Stimulated activated CD8-positive, alpha-beta memory T cell treated with anti-CD3 and anti-CD28 coated beads, Interleukin-12 subunit alpha, Interleukin-12 subunit beta, amount 100 ng/mL, for 1 hour (primary cell): ENCODE results near the gene POLR2F.
"Not testable (repeated sequence)": the region's sequence is repeated elsewhere in the genome, so short reads cannot be mapped to it uniquely, and the experiment has no call there.

ENCODE experiments used
- DNase-seq: peaks from one replicate; pipeline ENCODE4 v3.0.0-alpha.2; 2020; ENCODE audit warnings: low read depth

Gene POLR2F

DNA sequence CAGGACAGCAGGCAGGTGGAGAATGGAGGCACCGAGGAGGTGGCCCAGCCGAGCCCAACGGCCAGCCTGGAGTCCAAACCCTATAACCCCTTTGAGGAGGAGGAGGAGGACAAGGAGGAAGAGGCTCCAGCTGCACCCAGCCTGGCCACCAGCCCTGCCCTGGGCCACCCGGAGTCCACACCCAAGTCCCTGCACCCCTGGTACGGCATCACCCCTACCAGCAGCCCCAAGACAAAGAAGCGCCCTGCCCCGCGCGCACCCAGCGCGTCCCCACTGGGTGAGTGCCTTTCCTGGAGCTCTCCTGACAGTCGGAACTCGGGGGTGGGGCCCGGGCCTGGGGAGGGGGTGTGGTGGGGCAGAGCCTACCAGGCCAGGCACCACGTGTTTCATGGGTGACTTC, 27.7 kb upstream of the POLR2F start:
- no peak for DNase-seq

DNA sequence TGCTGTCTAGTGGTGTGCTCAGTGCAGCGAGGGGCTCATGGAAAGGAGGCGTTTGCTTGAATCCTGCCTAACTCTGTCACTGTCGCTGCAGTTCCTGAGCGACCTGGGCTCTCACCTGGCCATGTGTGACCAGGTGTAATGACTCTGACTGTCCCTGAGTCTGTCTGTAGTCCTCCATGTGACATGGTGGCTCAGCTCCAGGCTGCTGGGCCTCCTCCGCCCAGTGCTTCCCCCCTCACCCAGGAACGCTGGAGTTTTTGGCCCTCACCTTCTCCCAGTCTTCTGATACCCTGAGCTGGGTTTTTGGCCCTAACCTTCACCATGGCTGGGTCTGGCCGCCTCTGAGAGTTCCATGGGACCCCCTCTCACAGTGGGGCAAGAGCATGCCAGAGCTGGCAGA, 27.1 kb upstream of the POLR2F start:
- DNase-seq: no peak

DNA sequence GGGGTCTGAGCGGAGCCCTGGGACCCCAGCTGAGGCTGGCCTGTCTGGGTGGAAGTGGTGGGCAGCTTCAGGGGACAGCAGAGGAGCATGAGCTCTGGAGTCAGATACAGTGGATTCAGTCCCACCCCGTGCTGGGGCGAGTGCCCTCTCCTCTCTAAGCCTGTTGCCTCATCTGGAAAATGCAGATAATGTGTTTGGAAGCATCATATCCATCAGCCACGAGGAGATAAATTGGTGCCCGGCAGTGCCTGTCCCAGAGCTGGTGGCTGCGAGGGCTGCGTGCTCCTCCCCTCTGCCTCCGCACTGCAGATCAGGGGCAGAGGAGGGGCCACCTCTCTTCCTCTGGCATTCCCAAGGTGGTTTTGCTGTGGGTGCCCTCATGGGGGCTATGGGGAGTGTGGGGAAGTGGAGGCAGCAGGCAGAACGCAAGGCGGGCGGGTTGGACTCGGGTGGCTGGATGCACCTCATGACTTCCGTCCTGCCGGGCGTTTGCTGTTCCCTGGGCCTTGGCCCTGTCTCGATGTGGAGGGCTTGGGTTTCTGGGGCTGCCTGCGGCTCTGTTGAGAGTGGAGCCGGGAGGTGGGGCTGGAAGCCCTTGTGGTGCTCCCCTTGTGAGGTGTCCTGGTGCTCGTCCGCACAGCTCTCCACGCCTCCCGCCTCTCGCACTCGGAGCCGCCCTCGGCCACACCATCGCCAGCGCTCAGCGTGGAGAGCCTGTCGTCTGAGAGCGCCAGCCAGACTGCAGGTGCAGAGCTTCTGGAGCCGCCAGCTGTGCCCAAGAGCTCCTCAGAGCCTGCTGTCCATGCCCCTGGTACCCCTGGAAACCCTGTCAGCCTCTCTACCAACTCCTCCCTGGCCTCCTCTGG, 26.5 kb upstream of the POLR2F start:
- DNase-seq: no peak

DNA sequence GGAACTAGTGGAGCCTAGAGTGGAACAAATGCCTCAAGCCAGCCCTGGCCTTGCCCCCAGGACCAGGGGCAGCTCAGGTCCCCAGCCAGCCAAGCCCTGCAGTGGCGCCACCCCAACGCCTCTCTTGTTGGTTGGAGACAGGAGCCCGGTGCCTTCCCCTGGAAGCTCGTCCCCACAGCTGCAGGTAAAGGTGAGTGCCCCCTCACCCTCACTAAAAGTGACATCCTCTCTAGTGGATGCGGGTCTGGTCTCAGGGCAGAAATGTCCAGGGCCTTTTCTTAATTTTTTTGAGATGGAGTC, 25.9 kb upstream of the POLR2F start:
- DNase-seq: no peak

DNA sequence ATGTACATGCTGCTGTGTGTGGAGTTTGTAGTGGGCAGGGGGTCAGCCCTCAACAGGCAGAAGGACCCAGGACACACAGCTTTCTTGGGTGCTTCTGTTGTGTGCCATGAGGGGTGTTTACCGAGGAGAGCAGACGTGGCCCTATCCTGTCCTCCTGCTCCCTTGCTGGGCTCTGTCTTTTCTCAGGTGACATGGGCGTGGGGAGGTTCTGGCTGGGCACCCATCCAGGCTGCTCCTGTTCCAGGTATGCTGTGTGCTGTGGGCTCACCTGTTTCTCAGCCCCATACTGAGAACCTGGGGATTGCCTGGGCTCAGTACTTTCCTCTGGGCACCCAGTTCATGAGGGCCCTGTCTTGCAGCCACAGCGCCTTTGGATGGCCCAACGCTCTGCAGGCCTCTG, 24.1 kb upstream of the POLR2F start:
- DNase-seq: no peak

DNA sequence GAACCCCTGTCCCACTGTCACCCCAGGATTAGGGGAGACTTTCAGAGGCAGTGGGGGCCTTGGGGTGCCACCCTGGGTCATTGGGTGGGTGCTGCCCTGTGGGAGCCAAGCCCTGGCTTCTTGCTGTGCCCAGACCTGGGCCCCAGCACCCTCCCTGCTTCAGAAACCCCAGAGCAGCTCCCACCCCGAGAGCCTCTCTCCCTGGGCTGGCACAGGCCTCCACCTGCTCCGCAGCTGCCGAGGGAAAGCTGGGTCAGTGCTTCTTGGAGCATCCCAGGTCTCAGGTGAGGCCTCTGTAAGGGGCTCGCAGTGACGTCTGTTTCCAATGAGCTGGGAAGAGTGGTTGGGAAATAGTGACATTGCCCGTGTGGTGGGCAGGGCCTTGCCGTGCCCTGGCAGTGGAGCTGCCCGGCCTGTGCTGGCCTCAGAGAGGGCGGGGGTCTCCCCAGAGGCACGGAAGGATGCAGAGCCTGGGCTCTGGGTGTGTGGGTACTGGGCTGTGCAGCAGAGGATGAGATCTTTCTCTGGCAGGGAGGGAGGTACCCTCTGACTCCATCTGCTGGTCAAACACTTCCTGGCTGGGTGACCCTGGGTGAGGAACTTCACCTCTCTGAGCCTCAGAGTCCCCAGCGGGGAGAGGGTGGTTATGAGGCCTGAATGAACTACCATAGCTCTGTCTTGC, 23.1 kb upstream of the POLR2F start:
- no peak for DNase-seq

DNA sequence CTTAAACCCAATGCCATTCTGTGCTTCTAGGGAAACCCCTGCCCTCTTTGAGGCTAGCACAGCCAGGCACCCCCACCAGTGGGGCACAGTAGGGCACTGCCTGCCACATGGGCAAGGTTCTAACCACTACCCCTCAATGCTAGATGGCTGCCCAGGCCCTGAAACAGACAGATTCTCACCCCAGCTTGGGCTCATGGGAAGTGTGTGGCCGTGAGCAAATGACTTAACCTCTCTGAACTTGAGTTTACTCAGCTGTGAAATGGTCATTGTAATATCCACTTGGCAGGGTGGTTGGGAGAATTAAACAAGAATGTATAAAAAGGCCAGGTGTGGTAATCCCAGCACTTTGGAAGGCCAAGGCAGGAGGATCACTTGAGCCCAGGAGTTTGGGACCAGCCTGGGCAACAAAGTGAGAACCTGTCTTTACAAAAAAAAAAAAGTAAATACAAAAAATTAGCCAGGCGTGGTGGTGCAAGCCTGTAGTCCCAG, 22.5 kb upstream of the POLR2F start:
- no peak for DNase-seq

DNA sequence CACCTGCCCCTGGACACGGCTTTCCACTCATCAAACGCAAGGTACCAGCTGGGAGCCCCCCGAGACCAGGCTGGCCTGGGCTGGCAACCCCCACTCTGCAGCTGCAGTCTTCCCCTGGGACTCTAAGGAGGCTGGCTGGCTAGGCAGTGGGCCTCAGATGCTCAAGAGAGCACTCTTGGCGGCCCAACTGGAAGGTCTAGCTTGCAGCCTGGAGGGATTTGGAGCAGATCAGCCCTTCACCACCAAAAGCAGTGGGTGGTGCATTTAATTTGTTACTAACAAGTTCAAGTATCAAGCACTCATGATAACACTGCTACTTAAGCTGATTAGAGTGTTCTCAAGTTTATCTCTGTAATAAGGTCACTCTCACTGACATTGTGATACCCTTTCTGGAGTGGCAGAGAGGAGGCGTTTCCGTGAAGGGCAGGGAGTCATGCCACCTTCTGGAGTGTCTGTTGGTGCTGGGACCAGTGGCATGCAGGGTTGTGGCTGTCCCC, 21.6 kb upstream of the POLR2F start:
- DNase-seq: no peak

DNA sequence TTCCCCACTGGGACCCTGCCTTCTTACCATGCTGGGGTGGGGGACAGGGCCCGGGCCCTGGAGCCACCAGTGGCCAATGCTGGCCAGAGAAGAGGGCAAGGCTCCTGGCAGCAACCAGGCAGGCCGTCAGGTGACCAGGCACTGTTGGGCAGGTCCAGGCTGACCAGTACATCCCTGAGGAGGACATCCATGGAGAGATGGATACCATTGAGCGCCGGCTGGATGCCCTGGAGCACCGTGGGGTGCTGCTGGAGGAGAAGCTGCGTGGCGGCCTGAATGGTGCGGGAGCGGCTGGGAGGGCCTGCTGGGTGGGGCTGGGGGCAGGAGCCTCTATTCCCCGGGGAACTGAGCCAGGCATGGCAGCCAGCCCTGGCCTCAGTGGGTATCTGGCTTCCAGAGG, 21.1 kb upstream of the POLR2F start:
- DNase-seq: no peak

DNA sequence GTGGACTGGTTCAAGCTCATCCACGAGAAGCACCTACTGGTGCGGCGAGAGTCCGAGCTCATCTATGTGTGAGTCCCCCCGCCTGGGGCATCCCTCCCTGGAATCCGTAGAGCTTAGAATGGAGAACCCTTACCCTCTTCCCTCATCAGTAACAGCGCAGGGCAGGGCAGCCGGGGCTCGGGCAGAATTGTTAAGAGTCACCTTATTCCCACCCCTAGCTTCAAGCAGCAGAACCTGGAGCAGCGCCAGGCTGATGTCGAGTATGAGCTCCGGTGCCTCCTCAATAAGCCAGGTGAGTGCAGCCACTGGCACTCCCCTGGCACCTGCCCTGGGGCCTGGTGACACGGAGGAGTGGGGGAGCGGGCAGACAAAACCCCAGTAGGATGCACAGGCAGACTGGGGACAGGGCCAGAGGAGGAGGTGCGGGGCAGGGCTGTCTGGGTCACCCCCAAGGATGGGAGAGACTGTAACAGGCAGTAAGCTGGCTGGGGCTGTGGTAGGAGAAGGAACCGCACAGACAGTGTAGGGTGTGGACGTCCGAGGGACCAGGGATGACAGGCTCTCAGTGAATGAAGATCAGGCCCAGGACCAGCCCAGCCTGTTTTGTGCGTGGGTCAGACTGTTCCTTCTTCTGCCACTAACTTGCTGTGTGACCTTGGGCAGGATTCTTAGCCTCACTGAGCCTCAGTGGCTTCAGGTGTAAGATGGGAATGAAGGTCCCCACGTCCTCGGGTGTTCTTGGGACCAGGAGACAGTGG, 20.5 kb upstream of the POLR2F start:
- no peak for DNase-seq

DNA sequence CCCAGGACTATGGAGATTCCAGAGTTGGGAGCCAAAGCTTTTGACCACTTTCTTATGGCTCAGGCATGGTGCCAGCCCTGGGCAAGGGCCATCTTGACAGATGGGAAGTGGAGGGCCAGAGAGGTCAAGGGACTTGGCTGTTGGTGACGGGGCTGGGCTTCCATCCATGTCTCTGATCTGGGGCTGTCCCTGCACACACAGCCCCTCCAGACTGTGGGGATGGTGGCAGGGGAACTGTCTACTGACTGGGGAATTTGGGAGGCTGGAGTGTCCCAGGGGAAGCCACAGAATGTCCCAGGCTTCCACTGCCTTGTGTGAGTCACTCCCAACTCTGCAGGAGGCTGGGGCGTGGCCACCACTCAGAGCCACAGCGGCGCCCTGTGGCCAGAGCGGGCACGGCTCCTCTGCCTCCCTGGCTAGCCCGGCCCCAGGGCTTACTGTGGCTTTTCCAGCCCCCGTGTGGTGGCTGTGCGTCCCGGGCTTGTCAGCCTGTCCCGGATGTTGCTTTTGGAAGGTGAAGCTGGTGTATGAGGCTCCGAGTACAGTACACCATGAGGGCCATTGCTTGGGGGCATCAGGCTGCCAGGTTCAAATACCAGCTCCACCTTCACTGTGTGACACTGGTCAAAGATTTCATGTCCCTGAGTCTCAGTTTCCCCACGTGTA, 19.7 kb upstream of the POLR2F start:
- peak; percentile 61 for DNase-seq

DNA sequence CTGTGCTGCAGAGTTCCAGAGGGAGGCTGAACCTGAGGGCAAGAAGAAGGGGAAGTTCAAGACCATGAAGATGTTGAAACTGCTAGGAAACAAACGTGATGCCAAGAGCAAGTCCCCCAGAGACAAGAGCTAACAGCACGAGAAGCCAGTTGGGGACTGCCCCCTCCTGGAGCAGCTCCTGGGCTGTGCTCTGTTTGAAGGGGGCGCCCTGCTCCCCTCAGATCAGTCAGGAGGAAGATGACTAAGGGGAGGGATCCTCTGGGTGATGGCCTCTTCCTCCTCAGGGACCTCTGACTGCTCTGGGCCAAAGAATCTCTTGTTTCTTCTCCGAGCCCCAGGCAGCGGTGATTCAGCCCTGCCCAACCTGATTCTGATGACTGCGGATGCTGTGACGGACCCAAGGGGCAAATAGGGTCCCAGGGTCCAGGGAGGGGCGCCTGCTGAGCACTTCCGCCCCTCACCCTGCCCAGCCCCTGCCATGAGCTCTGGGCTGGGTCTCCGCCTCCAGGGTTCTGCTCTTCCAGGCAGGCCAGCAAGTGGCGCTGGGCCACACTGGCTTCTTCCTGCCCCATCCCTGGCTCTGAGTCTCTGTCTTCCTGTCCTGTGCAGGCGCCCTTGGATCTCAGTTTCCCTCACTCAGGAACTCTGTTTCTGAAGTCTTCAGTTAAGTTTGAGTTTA, 12.7 kb upstream of the POLR2F start:
- no peak for DNase-seq

DNA sequence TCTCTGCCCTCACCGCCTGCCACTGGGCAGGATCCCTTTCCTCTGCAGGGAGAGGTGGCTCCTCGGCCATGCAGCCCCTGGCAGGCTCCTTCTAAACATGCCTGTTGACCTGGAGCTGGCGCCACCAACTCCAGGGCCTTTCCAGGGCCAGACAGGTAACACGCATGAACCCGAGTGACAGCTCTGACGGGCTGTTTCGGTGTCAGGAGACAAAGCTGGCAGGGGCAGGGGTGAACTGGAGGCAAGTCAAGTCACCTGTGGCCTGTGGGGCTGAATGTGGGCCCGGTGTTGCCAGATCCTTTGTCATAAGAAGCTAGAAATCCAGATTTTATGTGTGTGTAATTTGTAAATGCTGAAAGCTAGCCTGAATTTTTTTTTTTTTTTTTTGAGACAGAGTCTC, 11.4 kb upstream of the POLR2F start:
- DNase-seq: no peak

DNA sequence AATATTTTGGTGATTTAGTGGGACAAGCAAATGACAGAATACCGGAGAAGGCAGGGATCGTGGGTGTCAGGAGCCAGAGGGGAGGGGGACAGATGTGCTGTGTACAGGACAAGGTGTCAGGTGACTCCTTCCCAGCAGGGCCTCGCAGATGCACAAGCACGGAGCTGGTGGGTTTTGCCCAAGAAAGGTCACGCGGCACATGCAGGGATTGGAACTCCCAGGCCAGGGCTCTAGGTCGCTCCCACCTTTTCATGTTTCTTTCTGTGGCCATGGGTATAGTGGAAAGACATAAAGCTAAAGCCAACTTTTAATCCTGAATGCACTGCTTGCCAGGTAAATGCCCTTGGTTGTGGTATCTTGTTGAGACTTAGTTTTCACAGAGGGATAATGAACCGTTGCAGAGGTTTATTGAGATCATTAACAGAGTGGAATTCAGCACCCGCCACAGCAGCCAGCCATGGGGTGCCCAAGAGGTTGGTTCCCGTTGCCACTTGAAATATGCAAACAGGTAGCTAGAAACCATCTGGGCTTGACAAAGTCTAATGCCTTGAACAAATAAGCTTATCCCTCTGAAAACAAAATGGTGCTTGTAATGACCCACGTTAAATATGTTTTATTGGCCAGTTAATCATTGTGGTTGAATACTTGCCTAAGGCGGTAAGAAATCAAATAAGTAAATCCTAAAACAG, 10.2 kb upstream of the POLR2F start:
- no peak for DNase-seq

DNA sequence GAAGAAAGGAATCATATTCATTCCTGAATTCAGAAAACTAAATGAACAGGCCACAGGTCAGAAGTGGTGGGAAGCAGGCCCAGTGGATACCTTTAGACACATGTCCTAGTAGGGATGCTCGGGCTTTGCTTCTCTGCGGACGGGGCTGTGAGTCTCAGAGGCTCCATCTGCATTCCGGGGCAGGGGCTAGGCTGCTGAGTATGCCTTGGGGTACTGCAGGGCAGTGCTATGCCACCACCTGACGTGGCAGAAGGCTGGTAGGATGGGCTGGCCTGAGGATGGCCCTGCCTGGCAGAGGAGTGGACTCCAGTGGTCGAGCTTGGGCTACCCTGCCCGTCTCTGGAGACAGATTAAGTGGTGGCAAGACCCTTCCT, 9.7 kb upstream of the POLR2F start:
- no peak for DNase-seq

DNA sequence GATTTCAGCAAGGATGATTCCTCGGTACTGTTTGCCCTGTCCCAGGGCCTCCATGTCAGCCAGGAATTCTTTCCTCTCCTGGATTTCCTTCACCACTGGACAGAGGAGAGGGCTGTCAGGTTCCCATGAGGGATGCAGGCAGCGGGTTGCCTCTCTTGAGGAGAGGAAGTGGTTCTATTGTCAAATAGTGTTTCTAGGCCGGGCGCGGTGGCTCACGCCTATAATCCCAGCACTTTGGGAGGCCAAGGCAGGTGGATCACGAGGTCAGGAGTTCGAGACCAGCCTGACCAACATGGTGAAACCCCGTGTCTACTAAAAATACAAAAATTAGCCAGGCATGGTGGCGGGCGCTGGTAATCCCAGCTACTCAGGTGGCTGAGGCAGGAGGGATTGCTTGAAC, 9.1 kb upstream of the POLR2F start:
- DNase-seq: not testable (repeated sequence)

DNA sequence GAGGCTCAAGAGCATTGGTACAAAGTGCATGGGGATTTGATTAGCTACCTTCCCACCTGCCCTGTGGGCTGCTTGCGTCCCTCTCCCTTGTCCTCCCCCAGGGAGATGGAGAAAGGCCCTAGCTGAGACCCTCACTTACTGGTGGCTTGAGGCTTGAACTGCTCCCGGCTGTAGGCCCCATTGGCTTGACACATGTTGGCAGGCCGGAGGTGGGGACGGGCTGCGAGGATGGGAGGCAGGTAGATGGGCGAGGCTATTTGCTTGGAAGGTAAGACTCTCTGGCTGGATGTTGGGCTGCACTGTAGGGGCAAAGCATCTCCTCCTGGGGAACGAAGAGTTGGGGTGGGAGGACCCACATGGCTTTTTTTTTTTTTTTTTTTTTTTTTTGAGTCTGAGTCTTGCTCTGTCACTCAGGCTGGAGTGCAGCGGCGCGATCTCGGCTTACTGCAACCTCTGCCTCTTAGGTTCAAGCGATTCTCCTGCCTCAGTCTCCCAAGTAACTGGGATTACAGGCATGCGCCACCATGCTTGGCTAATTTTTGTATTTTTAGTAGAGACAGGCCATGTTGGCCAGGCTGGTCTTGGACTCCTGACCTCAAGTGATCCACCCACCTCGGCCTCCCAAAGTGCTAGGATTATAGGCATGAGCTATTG, 6.2 kb upstream of the POLR2F start:
- DNase-seq: not testable (repeated sequence)

DNA sequence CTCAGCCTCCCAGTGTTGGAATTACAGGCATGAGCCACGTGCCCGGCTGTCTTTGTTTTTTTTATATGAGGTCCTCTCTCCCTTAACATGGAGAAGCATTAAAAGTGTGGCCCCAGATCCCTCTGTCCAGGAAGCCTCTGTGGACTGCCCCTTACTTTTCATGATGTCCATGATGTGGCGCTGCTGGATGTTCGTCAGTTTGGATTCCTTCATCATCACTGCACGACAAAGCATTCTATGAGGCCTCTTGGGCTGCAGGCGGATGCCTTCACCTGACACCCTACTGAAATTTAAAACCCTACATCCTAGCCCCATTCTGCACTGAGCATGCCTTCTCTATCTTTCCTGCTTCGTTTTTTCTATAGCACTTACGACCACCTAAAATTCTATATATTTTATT, 2.2 kb upstream of the POLR2F start:
- no peak for DNase-seq

DNA sequence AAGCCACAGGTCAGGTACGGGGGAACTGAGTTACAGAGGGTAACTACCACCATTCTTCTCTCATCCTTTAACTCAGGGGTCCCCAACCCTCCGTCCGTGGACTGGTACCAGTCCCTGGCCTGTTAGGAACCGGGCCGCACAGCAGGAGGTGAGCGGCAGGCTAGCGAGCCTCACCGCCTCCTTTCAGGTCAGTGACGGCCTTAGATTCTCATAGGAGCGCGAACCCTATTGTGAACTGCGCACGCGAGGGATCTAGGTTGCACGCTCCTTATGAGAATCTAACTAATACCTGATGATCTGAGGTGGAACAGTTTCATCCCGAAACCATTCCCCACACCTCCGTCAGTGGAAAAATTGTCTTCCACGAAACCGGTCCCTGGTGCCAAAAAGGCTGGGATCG, 870 bp upstream of the POLR2F start:
- not testable (repeated sequence) for DNase-seq

DNA sequence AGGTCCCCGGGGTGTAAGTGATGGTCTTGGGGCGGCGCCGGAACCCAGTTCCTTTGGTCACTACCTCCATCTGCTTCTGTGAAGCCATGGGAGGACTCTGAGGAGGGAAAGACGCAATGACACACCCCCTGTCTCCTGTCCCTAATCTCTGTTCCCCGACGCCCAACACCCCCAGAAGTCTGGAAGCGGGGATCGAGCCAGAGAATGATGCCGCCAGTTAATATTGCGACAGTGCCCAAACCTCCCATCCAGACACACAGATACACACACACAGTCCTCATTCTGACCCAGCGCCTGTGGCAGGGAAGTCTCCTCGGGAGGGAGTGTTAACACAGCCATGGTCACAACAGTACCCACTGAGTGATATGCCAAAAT, 450 bp upstream of the POLR2F start:
- no peak for DNase-seq

DNA sequence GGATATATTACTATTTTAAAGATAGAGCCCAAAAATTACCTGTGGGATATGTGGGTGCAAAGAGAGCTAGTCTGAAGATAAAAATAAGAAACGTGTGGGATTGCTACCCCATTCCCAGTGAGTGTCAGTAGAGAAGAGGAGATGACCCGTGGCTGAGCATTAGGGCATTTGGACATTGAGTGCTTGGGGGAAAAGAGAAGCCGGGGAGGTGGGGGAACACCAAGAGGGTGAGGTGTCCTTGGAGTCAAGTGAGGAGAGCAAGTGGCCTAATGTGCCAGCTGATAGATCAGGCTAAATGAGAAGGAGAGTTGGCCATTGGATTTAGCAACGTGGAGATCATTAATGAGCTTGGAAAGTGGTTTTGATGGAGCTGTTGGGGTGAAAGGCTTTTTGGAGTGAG, 1.2 kb downstream of the POLR2F start:
- DNase-seq: no peak
